Stimulated activated CD4-positive, alpha-beta T cell treated with anti-CD3 and anti-CD28 coated beads, Interleukin-4, amount 100 ng/mL, for 4 hours (primary cell): ENCODE data around the gene NALCN.

Experiments
- DNase-seq, 2 experiments: peaks; one replicate each; pipeline ENCODE4 v3.0.0-alpha.2; 2020

The NALCN gene

DNA sequence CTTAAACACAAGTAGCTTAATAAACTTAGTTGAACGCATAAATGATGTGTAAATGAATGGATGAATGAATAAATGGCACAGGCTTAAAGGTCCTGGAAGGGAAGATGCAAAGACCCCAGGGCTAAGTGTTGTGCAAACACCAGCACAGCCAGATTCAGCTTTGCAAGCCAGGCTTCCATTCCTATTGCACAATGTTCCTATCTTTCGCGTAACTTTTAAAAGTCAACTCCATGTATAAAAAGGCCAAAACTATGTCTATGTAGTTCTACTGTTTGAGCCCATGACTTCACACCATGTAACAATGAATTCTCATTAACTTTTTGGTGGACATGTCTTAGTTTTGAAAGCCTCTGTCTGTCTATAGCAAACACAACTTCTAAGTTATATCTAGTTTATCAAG, 226.0 kb downstream of the NALCN start:
- DNase-seq = no peak

- DNase-seq = no peak
Observed at GRCh38 chr13:101185606-101186005, 230.7 kb downstream of the NALCN start.

- DNase-seq = no peak
Observed at GRCh38 chr13:101181076-101181685, 235.1 kb downstream of the NALCN start.

DNA sequence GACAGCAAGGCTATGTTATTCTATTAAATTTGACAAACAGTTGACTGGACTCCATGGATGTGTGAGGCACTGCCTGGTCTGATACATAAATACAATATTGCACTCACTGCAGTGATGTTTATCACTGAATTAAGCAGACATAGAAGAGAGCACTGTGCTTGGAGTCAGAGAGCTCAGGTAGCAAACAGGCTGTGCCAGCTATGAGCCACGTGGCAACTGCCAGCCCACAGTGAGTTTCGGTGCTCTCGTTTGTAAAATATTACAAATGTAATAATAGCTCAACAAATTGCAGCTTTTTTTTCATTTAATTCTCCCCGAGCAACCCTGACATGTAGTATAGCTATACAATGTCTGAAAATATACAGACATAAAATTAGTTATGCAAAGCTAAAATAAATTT, 237.3 kb downstream of the NALCN start:
- no peak for DNase-seq

DNA sequence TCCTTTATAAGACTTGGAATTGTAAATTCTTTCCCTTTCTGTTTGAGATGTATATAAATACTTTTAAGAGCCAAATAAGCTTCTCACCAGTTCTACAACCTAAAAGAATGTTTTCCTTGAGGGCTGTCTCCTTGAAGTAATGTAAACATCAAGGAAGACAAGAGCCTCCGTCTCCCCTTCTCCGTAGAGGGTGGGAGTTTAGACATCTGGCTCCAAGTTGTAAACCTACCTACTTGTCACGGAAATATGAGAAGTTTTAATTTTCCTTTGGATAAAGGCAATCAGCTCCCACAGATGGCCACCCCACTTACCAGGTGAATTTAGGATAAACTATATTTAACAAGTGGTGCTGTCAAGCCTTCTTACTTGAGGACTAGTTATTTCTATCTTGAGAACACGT, 237.9 kb downstream of the NALCN start:
- no peak for DNase-seq

- no peak for DNase-seq
Observed at GRCh38 chr13:101170306-101170705, 246.0 kb downstream of the NALCN start.

DNA sequence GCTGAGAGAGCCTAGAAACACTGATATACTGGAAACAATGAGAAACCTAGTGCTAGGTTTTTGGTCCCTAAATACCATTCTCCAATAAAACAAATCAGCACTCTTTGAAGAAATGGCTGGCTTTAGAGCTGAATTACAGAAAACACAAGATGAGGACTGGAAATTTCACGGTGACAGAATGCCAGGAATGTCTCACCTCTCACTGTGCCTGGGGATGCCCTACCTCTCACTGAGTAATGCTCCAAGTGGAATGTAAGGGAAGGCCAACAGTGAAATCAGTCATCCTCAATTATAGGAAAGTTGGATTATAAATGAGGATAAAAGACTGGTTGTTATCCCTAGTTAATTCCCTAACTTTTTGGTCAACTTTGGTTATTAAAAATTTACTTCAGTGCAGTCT, 259.0 kb downstream of the NALCN start:
- DNase-seq = no peak

- DNase-seq = no peak
Observed at GRCh38 chr13:101155920-101156319, 260.4 kb downstream of the NALCN start.

GRCh38 chr13:101152184-101152583, 264.1 kb downstream of the NALCN start:
- no peak for DNase-seq

DNA sequence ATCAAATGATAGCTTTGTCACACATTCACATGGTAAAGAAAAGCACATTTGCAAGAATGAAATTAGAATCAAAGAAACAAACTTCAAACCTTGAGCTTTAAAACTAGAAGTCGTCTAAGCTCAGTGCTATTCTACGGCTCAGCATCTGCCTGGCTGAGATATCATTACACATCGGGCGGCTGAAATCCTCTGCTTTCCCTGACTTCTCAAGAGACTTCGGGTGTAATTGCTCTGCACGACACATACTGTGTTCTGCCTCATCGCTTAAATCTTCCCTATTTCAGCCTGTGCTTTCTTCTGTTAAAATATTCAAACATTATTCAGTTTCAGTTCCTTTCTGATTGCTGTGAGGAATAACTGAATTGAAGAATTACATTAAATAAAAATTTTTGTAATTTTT, 265.3 kb downstream of the NALCN start:
- DNase-seq = no peak

DNA sequence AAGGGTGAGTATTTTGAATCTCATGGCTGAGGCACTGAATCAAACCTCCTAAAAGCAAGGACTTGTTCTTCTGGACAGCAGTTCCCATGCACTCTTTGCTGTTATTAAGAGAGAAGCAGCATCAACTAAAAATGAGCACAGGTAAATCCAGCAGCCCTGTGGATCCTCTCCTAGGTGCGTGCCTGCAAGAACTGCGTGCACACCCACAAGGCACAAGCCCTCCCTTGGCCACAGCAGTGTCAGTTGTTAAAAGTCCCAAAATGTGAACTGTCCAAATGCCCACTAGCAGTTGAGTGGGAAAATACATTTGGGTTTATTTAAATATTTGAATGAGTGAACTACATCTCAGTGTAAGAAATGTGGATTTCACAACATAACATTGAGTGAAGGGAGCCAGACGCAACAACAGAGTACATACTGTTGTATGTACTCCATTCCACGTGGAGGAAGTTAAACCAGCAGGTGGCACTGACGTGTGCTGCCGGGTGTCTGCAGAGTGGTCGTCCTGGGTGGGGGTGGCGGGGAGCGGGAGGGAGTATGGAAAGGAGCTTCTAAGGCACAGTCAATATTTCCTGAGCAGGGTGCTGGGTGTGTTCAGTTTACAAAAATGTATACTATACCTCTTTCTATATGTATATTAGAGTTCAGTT, 266.4 kb downstream of the NALCN start:
- DNase-seq = no peak

GRCh38 chr13:101146101-101146898, 270.0 kb downstream of the NALCN start:
- DNase-seq = no peak

GRCh38 chr13:101144808-101145419, 271.4 kb downstream of the NALCN start:
- no peak for DNase-seq

DNA sequence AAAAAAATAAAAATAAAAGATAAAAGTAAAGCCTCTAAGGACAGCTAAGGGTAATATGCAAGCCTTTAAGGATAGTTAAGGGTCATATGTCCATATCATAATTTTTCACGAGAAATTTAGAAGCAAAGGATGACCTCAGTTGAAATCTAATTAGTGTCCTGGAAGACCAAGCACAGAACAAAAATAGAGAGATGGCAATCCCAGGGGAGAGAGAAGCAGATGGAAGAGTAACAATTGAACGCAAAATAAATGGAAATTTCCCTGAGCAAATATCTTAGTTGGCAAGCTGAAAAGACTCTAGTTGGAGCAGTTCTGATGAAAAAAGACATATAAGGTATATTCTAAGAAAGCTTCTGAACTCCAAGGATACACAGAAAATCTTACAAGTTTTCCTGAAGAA, 275.4 kb downstream of the NALCN start:
- no peak for DNase-seq

GRCh38 chr13:101140087-101140770, 276.1 kb downstream of the NALCN start:
- DNase-seq = no peak

- DNase-seq = no peak
Observed at GRCh38 chr13:101139081-101139480, 277.2 kb downstream of the NALCN start.

DNA sequence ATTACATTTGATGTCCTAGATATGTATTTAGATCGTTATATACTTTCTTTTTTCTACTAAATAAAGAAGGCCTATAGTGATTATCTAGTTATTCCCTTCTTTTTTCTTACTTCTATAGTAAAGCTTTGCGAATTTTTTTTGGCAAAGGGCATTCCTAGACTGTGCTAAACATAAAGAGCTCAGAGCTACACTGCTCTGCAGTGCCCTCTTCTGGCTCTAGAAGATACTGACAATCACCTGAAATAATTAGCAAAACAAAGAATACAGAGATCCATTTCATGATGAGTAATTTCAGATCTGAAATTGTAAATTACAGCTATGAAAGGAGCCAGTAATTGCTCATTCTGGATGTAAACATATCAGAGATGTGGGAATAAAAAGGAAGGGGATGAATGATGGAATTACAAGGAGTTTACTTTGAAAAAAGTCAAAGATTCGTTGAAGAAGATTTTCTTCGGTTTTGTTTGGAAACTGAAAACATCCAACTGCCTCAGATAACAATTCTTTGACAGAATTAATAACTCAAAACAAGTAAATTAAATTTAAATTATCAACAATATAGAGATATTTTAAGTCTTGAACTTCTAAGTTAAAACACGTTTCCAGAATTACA, 288.5 kb downstream of the NALCN start:
- no peak for DNase-seq

GRCh38 chr13:101123028-101123427, 293.3 kb downstream of the NALCN start:
- DNase-seq = no peak

- DNase-seq = no peak
Observed at GRCh38 chr13:101121608-101122007, 294.7 kb downstream of the NALCN start.

DNA sequence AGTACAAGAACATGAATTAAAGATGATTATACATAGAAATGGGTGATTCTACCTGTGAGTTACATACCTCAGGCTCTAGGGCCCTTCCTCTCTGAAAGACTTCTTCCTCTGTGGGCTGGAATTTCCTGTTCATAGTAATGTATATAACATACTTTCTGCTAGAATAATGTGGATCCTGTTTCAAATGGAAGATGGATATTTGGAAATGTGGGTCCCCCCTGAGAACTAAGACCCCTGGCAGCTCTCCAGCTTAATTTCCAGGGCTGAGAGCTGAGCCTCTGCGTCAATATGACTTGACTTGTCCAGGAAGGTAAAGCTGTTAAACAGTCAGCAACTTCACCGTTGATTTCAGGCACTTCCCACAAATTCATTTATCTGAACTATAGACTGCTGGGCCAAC, 296.3 kb downstream of the NALCN start:
- no peak for DNase-seq

DNA sequence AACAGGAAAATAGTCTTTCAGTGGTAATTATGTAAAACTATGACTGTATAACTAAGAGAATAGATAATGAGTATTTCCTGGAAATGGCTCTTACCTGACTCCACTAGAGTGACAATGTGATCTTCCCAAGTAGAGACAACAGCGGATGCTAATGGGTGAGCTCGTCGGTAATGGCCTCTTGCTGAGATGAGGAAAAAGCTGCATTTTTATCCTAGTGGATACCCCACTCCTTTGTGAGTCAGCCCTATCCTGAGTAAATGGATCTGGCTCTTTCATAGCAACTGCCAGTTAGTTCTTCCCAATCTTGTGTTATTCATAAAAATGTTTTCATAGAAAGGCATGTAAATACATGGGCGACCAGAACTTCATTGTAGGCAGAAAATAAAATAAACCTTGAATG, 299.5 kb downstream of the NALCN start:
- no peak for DNase-seq

DNA sequence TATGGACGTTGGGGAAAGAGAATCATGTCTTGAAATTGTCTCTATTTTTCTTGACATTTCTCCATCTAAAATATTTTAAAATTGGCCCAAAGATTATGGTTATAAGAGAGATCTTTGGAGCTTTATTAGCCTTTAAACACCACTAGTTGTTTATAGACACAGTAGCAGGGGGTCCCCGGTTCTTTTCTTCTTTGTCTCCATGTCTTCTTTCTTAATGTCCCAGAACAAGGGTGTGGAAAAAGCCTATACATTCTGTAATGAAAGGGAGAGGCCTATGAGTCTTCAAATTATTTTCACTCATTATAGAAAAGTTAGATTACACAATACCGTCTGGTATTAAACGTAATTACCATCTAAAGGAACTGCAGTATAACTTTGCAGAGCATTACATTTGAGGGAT, 300.0 kb downstream of the NALCN start:
- DNase-seq = no peak

DNA sequence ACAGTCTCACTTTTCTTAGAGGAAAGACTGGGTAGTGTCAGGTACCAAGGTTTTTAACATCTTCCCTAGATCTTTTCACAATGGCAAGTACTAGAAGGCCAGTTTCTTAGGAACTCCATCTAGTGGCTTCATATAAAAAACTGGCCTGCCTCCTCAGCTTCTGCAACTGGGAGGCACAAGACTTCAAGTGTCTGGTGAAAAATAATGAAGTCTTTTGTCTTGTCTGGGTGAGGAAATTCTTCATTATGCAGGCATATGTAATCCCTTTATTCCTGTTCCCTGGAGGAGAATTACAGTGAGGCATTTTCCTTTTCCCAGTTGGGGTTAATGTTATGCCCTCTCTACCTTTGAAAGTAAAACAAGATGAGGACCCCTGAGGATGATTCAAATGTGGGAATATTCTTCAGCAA, 300.5 kb downstream of the NALCN start:
- no peak for DNase-seq
